Upper lobe of left lung (tissue), 6 donors: ENCODE results near the gene KHDC1. TPM values are rescaled to one million over a fixed set of nuclear protein-coding genes. Genes with fewer than 3 reads are reported as not detected.
"Not testable (repeated sequence)": the region's sequence is repeated elsewhere in the genome, so short reads cannot be mapped to it uniquely, and the experiment has no call there.

ENCODE experiments used
- ATAC-seq, 2 donors: fragments of 200-7000 bp; cut with Tn5 transposase; one replicate each; pipeline ENCODE4 v1.9.1; 2022; ENCODE audit warnings: mild to moderate bottlenecking in 2 of 2, moderate library complexity in 2 of 2; ENCODE audit not compliant: low FRiP score in 2 of 2
- DNase-seq, 2 donors: peaks; one replicate each; pipeline ENCODE4 v3.0.0-alpha.2; 2019 to 2020
- H3K27ac ChIP-seq, 4 donors: fragments of 200-600 bp; sonication (generic); one replicate each; pipeline ENCODE4 v1.5.1; 2016 to 2019
- H3K27me3 ChIP-seq, 4 donors: fragments of 200-600 bp; sonication (generic); one replicate each; pipeline ENCODE4 v1.5.1; 2017 to 2019
- H3K36me3 ChIP-seq, 4 donors: fragments of 200-600 bp; sonication (generic); one replicate each; pipeline ENCODE4 v1.5.1; 2016 to 2019
- H3K4me1 ChIP-seq, 4 donors: fragments of 200-600 bp; sonication (generic); one replicate each; pipeline ENCODE4 v1.5.1; 2018 to 2019
- H3K4me3 ChIP-seq, 4 donors: fragments of 200-600 bp; sonication (generic); one replicate each; pipeline ENCODE4 v1.5.1; 2017 to 2019; ENCODE audit warnings: mild to moderate bottlenecking in 2 of 4, moderate library complexity in 1 of 4
- H3K9me3 ChIP-seq, 4 donors: fragments of 200-600 bp; sonication (generic); one replicate each; pipeline ENCODE4 v1.5.1; 2018 to 2019
- EP300 ChIP-seq, 4 donors: sonication (generic); formaldehyde crosslinking; IDR thresholded peaks; one replicate each; pipeline ENCODE4 v1.5.1; 2017; ENCODE audit warnings: antibody characterized with exemption in 4 of 4, control low read depth in 2 of 4
- POLR2A ChIP-seq, 4 donors: fragments of 450-650 bp; IDR thresholded peaks; one replicate each; pipeline ENCODE4 v1.5.1; 2016 to 2017; ENCODE audit warnings: antibody characterized with exemption in 4 of 4, mild to moderate bottlenecking in 2 of 4
- POLR2AphosphoS5 ChIP-seq, 2 donors: sonication (generic); formaldehyde crosslinking; IDR thresholded peaks; one replicate each; pipeline ENCODE4 v1.5.1; 2017; ENCODE audit warnings: antibody characterized with exemption in 2 of 2
- WGBS, 2 donors: methylation state at CpG; one replicate each; pipeline ENCODE4 v1.1.5; 2017 to 2018; 5-methylcytosine and 5-hydroxymethylcytosine counted together
- total RNA-seq, 6 donors: library from RNA; depleted of rRNA in 4 of 6; stranded (reverse); fragments of >200 nt in 4 of 6; gene quantifications; one replicate each; pipeline versions ENCODE4 v1.1.0 to v1.2.1, GENCODE V29; 2016 to 2021
- TF ChIP-seq, protein P1 (sequence below), 6 experiments: fragments of 450-650 bp in 4 of 6; fragments of 200-600 bp in 2 of 6; sonication (generic) in 2 of 6; IDR thresholded peaks; one replicate each; pipeline ENCODE4 v1.5.1; 2016 to 2019; ENCODE audit warnings: antibody characterized with exemption in 6 of 6
- donor health status: DM: no; HTN: no; CAD: no; lungs with moderate emphysema.
- donor health status: DM: no; HTN: yes; CAD: no; lungs with severe emphysema.

The KHDC1 gene
- total RNA-seq, 6 donors from 2014 or later = 1.3 to 2.6 (median 2.0) TPM; not detected in 1

DNA sequence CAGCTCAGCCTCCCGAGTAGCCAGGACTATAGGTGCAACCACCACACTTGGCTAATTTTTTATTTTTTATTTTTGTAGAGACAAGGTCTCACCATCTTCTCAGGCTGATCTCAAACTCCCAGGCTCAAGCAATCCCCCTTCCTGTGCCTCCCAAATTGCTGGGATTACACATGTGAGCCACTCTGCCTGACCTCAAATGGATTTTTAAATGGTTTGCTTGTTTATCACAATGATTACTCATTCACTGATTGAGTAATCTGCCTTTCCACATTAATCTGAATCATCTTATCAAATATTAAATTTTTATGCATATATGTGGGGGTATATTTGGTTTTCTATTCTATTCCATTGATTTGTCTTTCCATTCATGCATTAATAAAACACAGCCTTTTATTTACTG lies 28.3 kb downstream of the KHDC1 start:
- H3K4me1 ChIP-seq = no peaks in the 10 kb centered on the region
- no peak for DNase-seq
- no peaks in the 10 kb centered on the region for H3K9me3 ChIP-seq
- TF ChIP-seq, protein P1, sequence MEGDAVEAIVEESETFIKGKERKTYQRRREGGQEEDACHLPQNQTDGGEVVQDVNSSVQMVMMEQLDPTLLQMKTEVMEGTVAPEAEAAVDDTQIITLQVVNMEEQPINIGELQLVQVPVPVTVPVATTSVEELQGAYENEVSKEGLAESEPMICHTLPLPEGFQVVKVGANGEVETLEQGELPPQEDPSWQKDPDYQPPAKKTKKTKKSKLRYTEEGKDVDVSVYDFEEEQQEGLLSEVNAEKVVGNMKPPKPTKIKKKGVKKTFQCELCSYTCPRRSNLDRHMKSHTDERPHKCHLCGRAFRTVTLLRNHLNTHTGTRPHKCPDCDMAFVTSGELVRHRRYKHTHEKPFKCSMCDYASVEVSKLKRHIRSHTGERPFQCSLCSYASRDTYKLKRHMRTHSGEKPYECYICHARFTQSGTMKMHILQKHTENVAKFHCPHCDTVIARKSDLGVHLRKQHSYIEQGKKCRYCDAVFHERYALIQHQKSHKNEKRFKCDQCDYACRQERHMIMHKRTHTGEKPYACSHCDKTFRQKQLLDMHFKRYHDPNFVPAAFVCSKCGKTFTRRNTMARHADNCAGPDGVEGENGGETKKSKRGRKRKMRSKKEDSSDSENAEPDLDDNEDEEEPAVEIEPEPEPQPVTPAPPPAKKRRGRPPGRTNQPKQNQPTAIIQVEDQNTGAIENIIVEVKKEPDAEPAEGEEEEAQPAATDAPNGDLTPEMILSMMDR (IDR thresholded peaks at IDR 0.05) = no peak
- no peak for TF ChIP-seq POLR2A (IDR thresholded peaks at IDR 0.05)
- TF ChIP-seq POLR2AphosphoS5 (IDR thresholded peaks at IDR 0.05) = no peak
- no peak for TF ChIP-seq EP300 (IDR thresholded peaks at IDR 0.05)
- no peaks in the 10 kb centered on the region for H3K27me3 ChIP-seq
- no peak overlapping the region for H3K27ac ChIP-seq
- 77 to 86% methylated on average over 1 of the region's 1 CpG for WGBS, 2 donors
- H3K36me3 ChIP-seq = no peaks in the 10 kb centered on the region
- no peak for ATAC-seq
- no peak overlapping the region for H3K4me3 ChIP-seq

GRCh38 chr6:73233971-73234370 lies 29.0 kb downstream of the KHDC1 start:
- not testable (repeated sequence) for H3K4me3 ChIP-seq, H3K9me3 ChIP-seq, H3K4me1 ChIP-seq, H3K27ac ChIP-seq, H3K27me3 ChIP-seq, ATAC-seq, DNase-seq, H3K36me3 ChIP-seq
- 25 to 33% methylated on average over 3 of the region's 3 CpGs for WGBS, 2 donors

DNA sequence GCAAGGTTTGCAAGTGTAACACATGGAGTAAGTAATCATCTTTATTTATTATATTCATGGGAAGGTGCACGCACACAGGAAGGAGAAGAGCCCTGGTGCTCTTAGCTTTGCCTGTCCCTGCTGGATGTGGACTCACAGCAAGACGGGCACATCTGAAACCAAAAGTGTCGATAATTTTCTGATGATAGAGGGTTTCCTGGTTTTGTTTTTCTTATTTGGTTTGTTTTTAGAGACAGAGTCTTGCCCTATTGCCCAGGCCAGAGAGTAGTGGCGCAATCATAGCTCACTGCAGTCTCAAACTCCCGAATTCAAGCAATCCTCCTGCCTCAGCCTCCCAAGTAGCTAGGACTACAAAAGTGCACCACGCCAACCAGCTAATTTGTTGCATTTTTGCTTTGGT lies 29.9 kb downstream of the KHDC1 start:
- H3K36me3 ChIP-seq = no peaks in the 10 kb centered on the region
- ATAC-seq = no peak
- WGBS, 2 donors = 86 to 87% methylated on average over 6 of the region's 6 CpGs
- H3K27ac ChIP-seq = no peak overlapping the region
- TF ChIP-seq EP300 (IDR thresholded peaks at IDR 0.05) (no peak), POLR2AphosphoS5 (IDR thresholded peaks at IDR 0.05) (no peak)
- TF ChIP-seq, protein P1 (IDR thresholded peaks at IDR 0.05) = no peak
- no peaks in the 10 kb centered on the region for H3K9me3 ChIP-seq
- no peak for DNase-seq
- no peaks in the 10 kb centered on the region for H3K27me3 ChIP-seq
- H3K4me3 ChIP-seq = no peak overlapping the region
- H3K4me1 ChIP-seq = no peaks in the 10 kb centered on the region

DNA sequence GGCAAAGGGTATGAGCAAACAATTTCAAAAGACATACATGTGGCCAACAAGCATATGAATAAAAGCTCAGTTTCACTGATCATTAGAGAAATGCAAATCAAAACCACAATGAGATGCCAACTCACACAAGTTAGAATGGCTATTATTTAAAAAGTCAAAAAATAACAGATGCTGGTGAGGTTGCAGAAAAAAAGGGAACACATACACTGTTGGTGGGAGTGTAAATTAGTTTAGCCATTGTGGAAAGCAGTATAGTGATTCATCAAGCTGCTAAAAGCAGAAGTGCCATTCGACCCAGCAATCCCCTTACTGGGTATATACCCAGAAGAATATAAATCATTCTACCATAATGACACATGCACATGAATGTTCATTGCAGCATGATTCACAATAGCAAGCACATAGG lies 31.0 kb downstream of the KHDC1 start:
- H3K4me1 ChIP-seq = no peaks in the 10 kb centered on the region
- H3K9me3 ChIP-seq = no peaks in the 10 kb centered on the region
- H3K27me3 ChIP-seq = no peaks in the 10 kb centered on the region
- DNase-seq (no peak), ATAC-seq (no peak)
- TF ChIP-seq POLR2A (IDR thresholded peaks at IDR 0.05) = no peak
- TF ChIP-seq POLR2AphosphoS5 (IDR thresholded peaks at IDR 0.05) = no peak
- TF ChIP-seq, protein P1 (IDR thresholded peaks at IDR 0.05) = no peak
- no peak for TF ChIP-seq EP300 (IDR thresholded peaks at IDR 0.05)
- H3K4me3 ChIP-seq = no peak overlapping the region
- H3K27ac ChIP-seq = no peak overlapping the region
- H3K36me3 ChIP-seq = no peaks in the 10 kb centered on the region
- 47 to 64% methylated on average over 1 of the region's 1 CpG for whole genome bisulfite sequencing, 2 donors

- no peaks in the 10 kb centered on the region for H3K9me3 ChIP-seq
- 80 to 96% methylated on average over 3 of the region's 3 CpGs for WGBS, 2 donors
- H3K27me3 ChIP-seq = no peaks in the 10 kb centered on the region
- H3K4me1 ChIP-seq = no peaks in the 10 kb centered on the region
- H3K4me3 ChIP-seq = no peak overlapping the region
- no peak overlapping the region for H3K27ac ChIP-seq
- no peak for ATAC-seq
- H3K36me3 ChIP-seq = no peaks in the 10 kb centered on the region
- no peak for DNase-seq
- TF ChIP-seq EP300 (IDR thresholded peaks at IDR 0.05) = no peak
- TF ChIP-seq, protein P1 (IDR thresholded peaks at IDR 0.05) = no peak
Observed at GRCh38 chr6:73227606-73228255, 35.3 kb downstream of the KHDC1 start.
